Kidney epithelial cell (primary cell): Measurements from ENCODE around the gene TBL1XR1. TPM values are rescaled to one million over a fixed set of nuclear protein-coding genes. Genes with fewer than 3 reads are reported as not detected.

Source experiments
- DNase-seq: peaks from one replicate; pipeline ENCODE4 v3.0.0-alpha.2; 2010; ENCODE audit warnings: low read depth
- H3K27me3 ChIP-seq: 2 replicates; pipeline ENCODE4 v1.6.0; 2011; ENCODE audit warnings: low read length; ENCODE audit not compliant: control insufficient read depth, insufficient read depth
- H3K36me3 ChIP-seq: 2 replicates; pipeline ENCODE4 v1.5.1; 2011; ENCODE audit warnings: low read length; ENCODE audit not compliant: control insufficient read depth, insufficient read depth
- H3K4me3 ChIP-seq: 2 replicates; pipeline ENCODE4 v1.5.1; 2011; ENCODE audit warnings: low read depth, mild to moderate bottlenecking, control low read depth, low read length
- CTCF ChIP-seq: IDR thresholded peaks from 2 replicates; pipeline ENCODE4 v1.5.1; 2011; ENCODE audit warnings: mild to moderate bottlenecking, moderate library complexity, low read length, control low read depth, inconsistent platforms; ENCODE audit not compliant: insufficient read depth, poor library complexity, severe bottlenecking
- total RNA-seq: library from RNA; depleted of rRNA; stranded (reverse); fragments of >200 nt; gene quantifications from 2 replicates; pipeline ENCODE4 v1.2.3, GENCODE V29; 2015

TBL1XR1 gene
- total RNA-seq, 1 donor from 2014 or later, result 81.4 TPM

- no peak for TF ChIP-seq CTCF
- Histone ChIP-seq H3K36me3 (no peaks in the 10 kb centered on the region), H3K27me3 (no peaks in the 10 kb centered on the region), H3K4me3 (no peak overlapping the region)
- DNase-seq, result no peak
These were observed 65.2 kb downstream of the TBL1XR1 start for GRCh38 chr3:177131927-177132636.

GRCh38 chr3:177127008-177127407, 70.3 kb downstream of the TBL1XR1 start:
- TF ChIP-seq CTCF, result no peak
- H3K27me3 ChIP-seq, result no peaks in the 10 kb centered on the region
- no peak overlapping the region for H3K4me3 ChIP-seq
- no peak for DNase-seq
- no peaks in the 10 kb centered on the region for H3K36me3 ChIP-seq

- no peak for DNase-seq
- no peak for TF ChIP-seq CTCF
- no peaks in the 10 kb centered on the region for H3K36me3 ChIP-seq
- no peaks in the 10 kb centered on the region for H3K27me3 ChIP-seq
- H3K4me3 ChIP-seq, result no peak overlapping the region
These were observed 71.1 kb downstream of the TBL1XR1 start for GRCh38 chr3:177126015-177126773.

- H3K27me3 ChIP-seq, result no peaks in the 10 kb centered on the region
- TF ChIP-seq CTCF, result no peak
- H3K36me3 ChIP-seq, result no peaks in the 10 kb centered on the region
- H3K4me3 ChIP-seq, result no peak overlapping the region
- DNase-seq, result no peak
These were observed 72.4 kb downstream of the TBL1XR1 start for GRCh38 chr3:177124882-177125281.

- DNase-seq, result no peak
- Histone ChIP-seq H3K4me3 (no peak overlapping the region), H3K36me3 (no peaks in the 10 kb centered on the region), H3K27me3 (no peaks in the 10 kb centered on the region)
- TF ChIP-seq CTCF, result no peak
These were observed 73.5 kb downstream of the TBL1XR1 start for GRCh38 chr3:177123822-177124221.
